Fibroblast of villous mesenchyme (primary cell): ENCODE measurements around the gene EFNA4. TPM values are rescaled to one million over a fixed set of nuclear protein-coding genes. Genes with fewer than 3 reads are reported as not detected.

Source experiments
- DNase-seq: peaks from one replicate; pipeline ENCODE4 v3.0.0-alpha.2; 2010; ENCODE audit warnings: low read depth
- H3K4me3 ChIP-seq: 2 replicates; pipeline ENCODE4 v1.5.1; 2011; ENCODE audit warnings: low read depth, mild to moderate bottlenecking, low read length
- total RNA-seq: library from RNA; depleted of rRNA; stranded (reverse); fragments of >200 nt; gene quantifications from 2 replicates; pipeline ENCODE4 v1.2.3, GENCODE V29; 2012
- TF ChIP-seq, protein P1 (sequence below): IDR thresholded peaks from 2 replicates; pipeline ENCODE4 v1.5.1; 2012; ENCODE audit warnings: low read depth, mild to moderate bottlenecking, low read length; ENCODE audit not compliant: insufficient read depth

EFNA4 gene
- total RNA-seq, 1 donor: 2.6 TPM

DNA sequence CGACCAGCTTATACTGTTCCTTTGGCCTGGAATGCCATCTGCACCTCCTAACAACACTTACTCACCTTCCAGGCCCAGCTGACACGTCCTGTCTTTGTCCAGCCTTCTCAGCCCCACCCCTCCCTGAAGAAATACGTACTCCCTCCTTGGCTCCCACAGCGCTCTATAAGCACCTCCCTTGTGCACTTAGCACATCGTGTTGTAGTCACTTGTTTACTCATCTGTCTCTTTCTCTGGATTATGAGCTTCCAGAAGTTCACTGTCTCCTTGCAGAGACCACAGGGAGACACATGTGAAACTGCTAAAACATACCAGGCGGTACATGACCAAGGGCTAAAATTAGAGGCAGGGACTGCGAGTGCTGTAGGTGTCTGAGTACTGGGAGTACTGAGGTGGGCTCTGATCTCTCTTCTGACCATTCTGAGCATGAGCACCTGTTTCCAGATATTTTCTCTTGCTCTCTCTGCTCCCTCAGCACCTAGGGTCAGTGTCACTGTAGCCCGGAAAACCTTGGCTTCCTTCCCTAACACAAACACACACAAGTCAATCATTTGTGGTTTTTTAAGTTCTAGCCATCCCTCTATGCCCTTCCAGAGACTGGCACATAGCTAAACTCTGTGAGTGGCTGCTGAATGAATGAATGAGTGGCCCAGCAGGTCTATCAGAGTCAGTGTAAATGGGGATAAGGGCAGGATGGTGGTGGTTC lies 24.8 kb upstream of the EFNA4 start:
- DNase-seq: peak; percentile 61
- TF ChIP-seq, protein P1, sequence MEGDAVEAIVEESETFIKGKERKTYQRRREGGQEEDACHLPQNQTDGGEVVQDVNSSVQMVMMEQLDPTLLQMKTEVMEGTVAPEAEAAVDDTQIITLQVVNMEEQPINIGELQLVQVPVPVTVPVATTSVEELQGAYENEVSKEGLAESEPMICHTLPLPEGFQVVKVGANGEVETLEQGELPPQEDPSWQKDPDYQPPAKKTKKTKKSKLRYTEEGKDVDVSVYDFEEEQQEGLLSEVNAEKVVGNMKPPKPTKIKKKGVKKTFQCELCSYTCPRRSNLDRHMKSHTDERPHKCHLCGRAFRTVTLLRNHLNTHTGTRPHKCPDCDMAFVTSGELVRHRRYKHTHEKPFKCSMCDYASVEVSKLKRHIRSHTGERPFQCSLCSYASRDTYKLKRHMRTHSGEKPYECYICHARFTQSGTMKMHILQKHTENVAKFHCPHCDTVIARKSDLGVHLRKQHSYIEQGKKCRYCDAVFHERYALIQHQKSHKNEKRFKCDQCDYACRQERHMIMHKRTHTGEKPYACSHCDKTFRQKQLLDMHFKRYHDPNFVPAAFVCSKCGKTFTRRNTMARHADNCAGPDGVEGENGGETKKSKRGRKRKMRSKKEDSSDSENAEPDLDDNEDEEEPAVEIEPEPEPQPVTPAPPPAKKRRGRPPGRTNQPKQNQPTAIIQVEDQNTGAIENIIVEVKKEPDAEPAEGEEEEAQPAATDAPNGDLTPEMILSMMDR: no peak
- no peak overlapping the region for H3K4me3 ChIP-seq

DNA sequence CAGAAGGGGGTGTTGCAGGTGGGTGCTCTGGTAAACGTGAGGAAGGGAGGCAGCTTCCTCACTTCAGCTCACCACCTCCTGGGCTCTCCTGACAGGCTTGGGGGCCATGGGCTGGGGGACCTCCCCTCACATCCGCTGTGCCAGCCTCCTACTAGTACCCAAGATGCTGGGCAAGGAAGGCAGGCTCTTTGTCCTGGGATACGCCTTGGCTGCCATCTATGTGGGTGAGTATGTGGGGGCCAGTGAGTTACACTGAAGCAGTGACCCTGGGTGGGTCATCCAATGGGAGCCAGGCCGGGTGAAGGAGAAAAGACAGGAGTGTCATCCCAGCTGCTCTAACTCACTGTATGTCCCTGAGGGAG lies 24.3 kb upstream of the EFNA4 start:
- no peak for DNase-seq
- TF ChIP-seq, protein P1: no peak
- no peak overlapping the region for H3K4me3 ChIP-seq

DNA sequence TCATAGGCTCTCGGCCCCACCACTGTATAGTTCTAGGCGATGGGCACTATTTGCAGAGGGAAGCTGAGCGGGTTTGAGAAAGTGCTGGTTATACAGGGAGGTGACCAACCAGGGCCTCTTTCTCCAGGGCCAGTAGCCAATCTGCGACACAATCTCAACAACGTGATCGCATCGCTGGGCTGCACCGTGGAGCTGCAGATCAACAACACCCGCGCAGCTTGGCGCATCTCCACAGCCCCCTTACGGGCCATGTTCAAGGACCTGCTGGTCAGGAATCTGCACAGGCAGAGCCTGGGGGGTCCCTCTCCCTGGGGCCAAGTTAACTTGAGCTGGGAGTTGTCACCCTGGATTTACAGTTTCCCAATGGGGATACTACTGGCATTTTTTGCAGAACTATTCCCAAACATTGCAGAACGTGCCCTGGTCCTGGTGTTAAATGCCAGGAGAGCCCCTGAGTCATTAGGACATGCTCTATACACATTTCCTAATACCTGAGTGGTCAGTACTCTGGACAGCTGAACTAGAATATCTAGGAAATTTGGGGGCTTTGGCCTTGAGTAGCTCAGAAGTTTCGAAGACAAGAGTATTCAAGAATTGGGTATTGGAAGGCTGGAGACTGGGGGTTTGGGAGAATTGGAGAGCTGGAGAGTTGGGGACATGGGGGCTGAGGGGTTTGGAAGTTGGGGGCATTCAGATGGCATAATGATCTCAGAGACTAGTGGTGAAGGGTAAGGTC lies 23.0 kb upstream of the EFNA4 start:
- H3K4me3 ChIP-seq: no peak overlapping the region
- no peak for DNase-seq
- TF ChIP-seq, protein P1: no peak

DNA sequence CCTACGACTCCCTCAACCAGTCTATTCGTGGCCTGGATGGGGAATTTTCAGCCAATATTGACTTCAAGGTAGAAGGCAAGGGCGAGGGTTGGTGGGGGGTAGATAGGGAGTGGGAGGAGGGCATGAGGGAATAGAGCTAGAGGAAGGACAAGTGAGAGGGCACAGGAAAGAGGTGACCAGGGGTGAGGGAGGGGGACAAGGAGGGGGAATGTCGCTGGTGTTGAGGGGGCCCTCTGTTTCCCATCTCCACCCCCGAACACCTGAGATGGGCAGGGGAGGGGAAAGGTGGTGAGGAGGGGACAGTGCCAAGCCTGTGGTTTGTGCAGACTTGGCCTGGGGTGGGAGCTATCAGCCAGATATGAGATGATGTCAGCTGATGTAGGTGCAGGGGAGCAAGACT lies 20.8 kb upstream of the EFNA4 start:
- no peak for DNase-seq
- TF ChIP-seq, protein P1: no peak
- H3K4me3 ChIP-seq: no peak overlapping the region

DNA sequence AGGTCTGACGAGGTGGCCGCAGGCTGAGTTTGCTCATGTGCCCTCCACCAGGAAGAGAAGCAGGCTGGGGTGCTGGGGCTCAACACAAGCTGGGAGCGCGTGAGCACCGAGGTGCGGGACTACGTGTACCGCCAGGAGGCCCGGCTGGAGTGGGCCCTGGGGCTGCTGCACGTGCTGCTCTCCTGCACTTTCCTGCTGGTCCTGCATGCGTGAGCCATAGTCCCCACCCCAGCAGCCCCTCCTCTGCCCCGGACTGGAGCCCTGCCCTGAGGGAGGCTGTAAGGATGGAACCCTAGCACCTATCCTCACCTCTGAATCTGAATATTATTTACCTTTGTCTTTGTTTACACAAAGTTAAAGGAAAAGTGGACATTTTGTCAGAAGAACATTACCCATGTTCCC lies 20.2 kb upstream of the EFNA4 start:
- TF ChIP-seq, protein P1: no peak
- no peak for DNase-seq
- no peak overlapping the region for H3K4me3 ChIP-seq

DNA sequence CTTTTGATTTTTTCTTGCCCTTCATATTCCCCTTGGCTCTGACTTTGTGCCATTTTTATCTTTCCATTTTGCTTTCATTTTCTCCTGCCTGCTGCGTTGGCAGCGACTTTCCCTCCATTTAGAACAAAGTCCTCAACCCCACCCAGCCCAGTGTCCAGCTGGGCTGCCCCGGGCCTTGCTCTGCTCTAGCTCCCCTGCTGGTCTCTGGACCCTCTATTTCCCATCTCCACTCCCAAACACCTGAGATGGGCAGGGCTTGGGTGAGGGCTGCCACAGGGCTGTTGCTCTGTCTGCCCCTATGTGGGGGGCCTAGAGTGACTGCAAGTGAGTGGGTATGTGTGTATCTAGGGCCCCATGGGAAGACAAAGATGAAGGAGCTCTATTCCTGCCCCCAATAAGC lies 19.7 kb upstream of the EFNA4 start:
- no peak for DNase-seq
- TF ChIP-seq, protein P1: no peak

DNA sequence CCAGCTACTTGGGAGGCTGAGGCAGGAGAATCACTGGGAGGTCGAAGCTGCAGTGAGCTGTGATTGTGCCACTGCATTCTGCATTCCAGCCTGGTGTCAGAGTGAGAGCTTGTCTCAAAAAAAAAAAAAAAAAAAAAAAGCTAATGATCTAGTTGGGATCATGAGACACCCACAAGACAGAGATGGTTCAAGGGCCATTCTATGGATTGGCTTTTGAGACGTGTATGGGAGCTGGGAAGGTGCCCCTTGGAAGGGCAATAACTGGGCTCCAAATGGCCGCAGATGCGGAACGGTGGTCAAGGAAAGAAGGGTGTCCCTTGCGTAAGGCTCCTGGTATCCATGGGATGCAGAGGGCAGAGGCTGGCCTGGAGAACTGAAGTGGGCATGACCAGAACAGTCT lies 19.2 kb upstream of the EFNA4 start:
- no peak for DNase-seq
- TF ChIP-seq, protein P1: no peak

More for the DNA sequence above, 19.7 kb upstream of the EFNA4 start:
- H3K4me3 ChIP-seq: no peak overlapping the region

More for the DNA sequence above, 19.2 kb upstream of the EFNA4 start:
- no peak overlapping the region for H3K4me3 ChIP-seq
